Measurements from ENCODE around the gene GAREM1.

GAREM1 gene

DNA sequence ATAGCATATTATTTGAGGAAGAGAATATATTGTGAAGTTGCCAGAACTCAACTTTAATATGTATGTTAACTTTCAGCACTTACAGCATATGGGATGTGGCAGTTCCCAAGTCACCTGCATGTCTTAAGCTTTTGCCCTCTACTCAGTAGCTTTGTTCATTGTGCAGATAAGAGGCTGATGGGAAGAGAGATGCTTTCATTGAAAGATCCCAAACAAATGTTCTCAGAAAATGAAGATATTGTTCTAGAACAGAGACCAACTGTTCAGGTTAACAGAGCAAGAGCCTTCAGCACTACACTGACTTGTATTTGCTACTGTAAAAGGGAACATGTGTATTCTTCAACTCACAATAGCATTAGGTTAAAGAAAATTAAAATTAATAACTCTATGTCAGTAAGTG is 28.1 kb downstream of the GAREM1 start:
- H3K27me3 ChIP-seq (ENCODE audit: control insufficient read depth in 2 of 2, insufficient read depth in 2 of 2, low read length in 2 of 2): no peaks in the 10 kb centered on the region
- H3K4me1 ChIP-seq (ENCODE audit: control insufficient read depth in 2 of 2, insufficient read depth in 2 of 2, low read length in 2 of 2): no peaks in the 10 kb centered on the region
- H3K36me3 ChIP-seq (ENCODE audit: control insufficient read depth in 2 of 2, insufficient read depth in 2 of 2, low read length in 2 of 2): no peaks in the 10 kb centered on the region
- no peak overlapping the region for H3K27ac ChIP-seq (ENCODE audit: low read depth in 2 of 2, low read length in 2 of 2)
- no peak overlapping the region for H3K4me3 ChIP-seq (ENCODE audit: low read length in 2 of 2)
- H3K9ac ChIP-seq (ENCODE audit: low read depth in 1 of 2, low read length in 2 of 2): no peak overlapping the region
- H3K9me3 ChIP-seq (ENCODE audit: control insufficient read depth in 2 of 2, low read length in 2 of 2): no peaks in the 10 kb centered on the region

DNA sequence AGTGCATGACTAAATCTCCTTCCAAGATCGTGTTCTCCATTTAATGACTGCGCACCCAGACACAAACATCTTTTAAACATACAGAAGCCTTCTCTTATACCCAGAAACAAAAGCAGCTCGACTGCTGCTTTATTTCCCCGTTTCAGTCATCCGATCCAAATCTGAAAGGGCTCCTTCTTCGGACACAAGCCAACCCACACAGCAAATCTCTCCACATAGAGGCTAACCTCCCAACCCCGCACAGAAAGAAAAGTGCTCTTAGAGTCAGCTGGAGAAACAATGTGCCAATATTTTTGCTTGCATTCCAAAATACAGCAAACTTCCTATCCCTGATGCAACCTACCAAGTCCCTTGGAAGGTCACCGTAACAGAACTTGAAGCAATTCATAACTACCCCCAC is 29.1 kb downstream of the GAREM1 start:
- Histone ChIP-seq H3K9me3 (ENCODE audit: control insufficient read depth in 2 of 2, low read length in 2 of 2) (no peaks in the 10 kb centered on the region), H3K9ac (ENCODE audit: low read depth in 1 of 2, low read length in 2 of 2) (no peak overlapping the region), H3K36me3 (ENCODE audit: control insufficient read depth in 2 of 2, insufficient read depth in 2 of 2, low read length in 2 of 2) (no peaks in the 10 kb centered on the region), H3K4me1 (ENCODE audit: control insufficient read depth in 2 of 2, insufficient read depth in 2 of 2, low read length in 2 of 2) (no peaks in the 10 kb centered on the region), H3K4me3 (ENCODE audit: low read length in 2 of 2) (no peak overlapping the region), H3K27ac (ENCODE audit: low read depth in 2 of 2, low read length in 2 of 2) (no peak overlapping the region), H3K27me3 (ENCODE audit: control insufficient read depth in 2 of 2, insufficient read depth in 2 of 2, low read length in 2 of 2) (no peaks in the 10 kb centered on the region)

DNA sequence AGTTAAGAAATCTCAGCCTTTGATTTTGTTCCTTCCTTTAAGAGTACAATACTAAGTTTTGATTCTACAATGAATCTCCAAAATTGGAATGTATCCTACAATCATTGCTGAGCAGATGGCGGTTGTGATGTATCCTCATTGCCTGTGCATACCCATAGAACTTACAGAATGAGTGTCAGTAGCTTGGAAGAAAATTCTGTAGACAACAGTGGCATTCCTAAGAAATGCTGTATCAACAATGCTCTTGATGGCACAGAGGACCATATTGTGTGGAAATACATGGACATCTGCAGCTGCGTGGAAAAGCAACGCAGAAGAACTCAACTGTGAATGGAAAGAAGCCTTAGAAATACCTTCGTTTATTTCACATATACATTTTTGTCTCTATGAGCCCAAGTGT is 30.2 kb downstream of the GAREM1 start:
- Histone ChIP-seq H3K27ac (ENCODE audit: low read depth in 2 of 2, low read length in 2 of 2) (no peak overlapping the region), H3K9me3 (ENCODE audit: control insufficient read depth in 2 of 2, low read length in 2 of 2) (no peaks in the 10 kb centered on the region), H3K4me1 (ENCODE audit: control insufficient read depth in 2 of 2, insufficient read depth in 2 of 2, low read length in 2 of 2) (no peaks in the 10 kb centered on the region), H3K9ac (ENCODE audit: low read depth in 1 of 2, low read length in 2 of 2) (no peak overlapping the region), H3K27me3 (ENCODE audit: control insufficient read depth in 2 of 2, insufficient read depth in 2 of 2, low read length in 2 of 2) (no peaks in the 10 kb centered on the region), H3K36me3 (ENCODE audit: control insufficient read depth in 2 of 2, insufficient read depth in 2 of 2, low read length in 2 of 2) (no peaks in the 10 kb centered on the region), H3K4me3 (ENCODE audit: low read length in 2 of 2) (no peak overlapping the region)

DNA sequence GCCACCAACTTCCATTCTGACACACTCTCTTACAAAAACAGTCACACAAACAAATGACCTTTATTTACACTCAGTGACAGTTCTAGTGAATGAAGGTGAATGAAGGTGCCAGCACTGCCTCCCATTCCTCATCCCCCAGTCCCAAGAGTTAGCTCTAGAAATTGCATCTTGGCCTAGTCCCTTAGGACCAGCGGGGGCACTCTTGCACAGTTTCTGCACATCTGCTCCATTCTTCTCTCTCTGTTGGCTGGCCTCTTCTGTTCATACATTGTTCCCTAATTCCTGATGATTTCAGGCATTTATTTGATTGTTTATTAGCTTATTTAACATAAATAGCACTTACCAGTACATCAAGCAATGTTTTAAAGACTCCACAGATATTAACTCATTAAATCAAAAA is 30.9 kb downstream of the GAREM1 start:
- Histone ChIP-seq H3K27me3 (ENCODE audit: control insufficient read depth in 2 of 2, insufficient read depth in 2 of 2, low read length in 2 of 2) (no peaks in the 10 kb centered on the region), H3K4me3 (ENCODE audit: low read length in 2 of 2) (no peak overlapping the region), H3K9me3 (ENCODE audit: control insufficient read depth in 2 of 2, low read length in 2 of 2) (no peaks in the 10 kb centered on the region), H3K9ac (ENCODE audit: low read depth in 1 of 2, low read length in 2 of 2) (no peak overlapping the region), H3K36me3 (ENCODE audit: control insufficient read depth in 2 of 2, insufficient read depth in 2 of 2, low read length in 2 of 2) (no peaks in the 10 kb centered on the region), H3K27ac (ENCODE audit: low read depth in 2 of 2, low read length in 2 of 2) (no peak overlapping the region), H3K4me1 (ENCODE audit: control insufficient read depth in 2 of 2, insufficient read depth in 2 of 2, low read length in 2 of 2) (no peaks in the 10 kb centered on the region)

DNA sequence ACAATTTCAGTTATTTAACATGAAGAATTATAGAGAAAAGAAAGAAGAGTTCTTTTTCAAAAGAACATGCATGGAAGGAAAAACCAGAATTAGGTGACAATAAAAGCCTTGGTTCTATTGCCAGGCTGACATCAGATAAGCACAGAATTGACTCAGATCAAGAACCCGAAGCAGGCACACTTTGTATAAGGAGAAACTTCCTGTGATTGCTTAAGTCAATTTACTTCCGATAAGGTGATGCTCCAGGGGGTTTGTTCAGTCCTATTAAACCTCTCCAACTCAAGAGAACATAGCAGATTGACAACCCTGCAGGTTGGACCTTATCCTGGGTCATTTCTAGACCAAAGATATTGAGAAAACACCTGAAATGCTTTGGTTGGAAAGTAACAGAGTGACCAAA is 31.4 kb downstream of the GAREM1 start:
- Histone ChIP-seq H3K4me1 (ENCODE audit: control insufficient read depth in 2 of 2, insufficient read depth in 2 of 2, low read length in 2 of 2) (no peaks in the 10 kb centered on the region), H3K9me3 (ENCODE audit: control insufficient read depth in 2 of 2, low read length in 2 of 2) (no peaks in the 10 kb centered on the region), H3K9ac (ENCODE audit: low read depth in 1 of 2, low read length in 2 of 2) (no peak overlapping the region), H3K27ac (ENCODE audit: low read depth in 2 of 2, low read length in 2 of 2) (no peak overlapping the region), H3K27me3 (ENCODE audit: control insufficient read depth in 2 of 2, insufficient read depth in 2 of 2, low read length in 2 of 2) (no peaks in the 10 kb centered on the region), H3K36me3 (ENCODE audit: control insufficient read depth in 2 of 2, insufficient read depth in 2 of 2, low read length in 2 of 2) (no peaks in the 10 kb centered on the region), H3K4me3 (ENCODE audit: low read length in 2 of 2) (no peak overlapping the region)

DNA sequence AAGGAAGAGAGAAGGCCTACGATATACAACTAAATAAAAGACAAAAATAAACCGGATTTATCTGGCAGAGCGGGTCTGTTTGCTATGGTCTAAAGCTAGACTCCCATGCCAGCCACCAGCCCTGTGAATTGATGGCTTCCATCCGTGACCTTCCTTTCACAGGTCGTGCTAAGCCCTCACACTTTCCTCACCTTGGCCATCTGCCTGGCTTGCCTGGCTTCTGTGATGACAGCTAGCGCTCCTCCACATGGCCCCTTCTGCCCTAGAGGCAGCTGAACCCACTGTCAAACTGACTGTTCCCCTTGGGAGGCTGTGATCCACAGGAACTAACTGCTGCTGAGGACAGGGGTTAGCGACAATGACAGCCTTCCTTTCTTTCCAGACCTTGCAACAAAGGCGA is 32.5 kb downstream of the GAREM1 start:
- H3K4me1 ChIP-seq (ENCODE audit: control insufficient read depth in 2 of 2, insufficient read depth in 2 of 2, low read length in 2 of 2): no peaks in the 10 kb centered on the region
- no peak overlapping the region for H3K4me3 ChIP-seq (ENCODE audit: low read length in 2 of 2)
- no peaks in the 10 kb centered on the region for H3K27me3 ChIP-seq (ENCODE audit: control insufficient read depth in 2 of 2, insufficient read depth in 2 of 2, low read length in 2 of 2)
- no peaks in the 10 kb centered on the region for H3K36me3 ChIP-seq (ENCODE audit: control insufficient read depth in 2 of 2, insufficient read depth in 2 of 2, low read length in 2 of 2)
- H3K9me3 ChIP-seq (ENCODE audit: control insufficient read depth in 2 of 2, low read length in 2 of 2): no peaks in the 10 kb centered on the region
- H3K9ac ChIP-seq (ENCODE audit: low read depth in 1 of 2, low read length in 2 of 2): no peak overlapping the region
- no peak overlapping the region for H3K27ac ChIP-seq (ENCODE audit: low read depth in 2 of 2, low read length in 2 of 2)

DNA sequence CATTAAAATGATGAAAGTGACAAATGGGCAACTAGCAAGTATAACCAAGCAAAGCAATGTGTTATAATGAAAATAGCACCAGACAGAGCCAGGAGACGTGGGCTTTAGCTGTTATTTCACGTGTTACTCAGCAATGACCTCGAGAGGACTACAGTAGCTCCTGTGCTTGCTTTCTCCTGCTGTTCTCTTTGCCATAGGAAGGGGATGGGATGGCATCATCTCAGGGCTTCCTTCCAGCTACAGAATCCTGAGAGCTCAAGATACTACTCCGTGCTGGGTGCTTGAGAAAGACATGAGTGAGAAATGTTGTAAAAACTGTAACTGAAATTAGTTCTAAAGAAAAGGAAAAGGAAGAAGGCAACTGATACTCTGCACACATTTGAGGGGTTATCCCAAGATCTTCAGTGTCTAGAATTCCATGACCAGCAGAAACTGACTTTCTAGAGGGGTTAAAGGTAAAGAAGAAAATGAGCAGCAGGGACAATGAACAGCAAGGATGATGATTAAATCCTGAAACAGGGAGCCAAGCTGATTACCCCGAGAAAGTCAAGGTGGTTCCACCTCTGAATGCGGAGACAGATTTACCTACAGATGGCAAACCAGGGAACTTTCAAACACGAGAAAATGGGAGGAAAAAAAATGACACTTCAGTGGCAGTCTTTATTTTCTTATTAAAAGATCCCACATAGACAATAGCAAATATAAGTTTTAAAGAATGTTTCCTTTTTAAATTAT is 33.4 kb downstream of the GAREM1 start:
- H3K27me3 ChIP-seq (ENCODE audit: control insufficient read depth in 2 of 2, insufficient read depth in 2 of 2, low read length in 2 of 2): no peaks in the 10 kb centered on the region
- no peaks in the 10 kb centered on the region for H3K4me1 ChIP-seq (ENCODE audit: control insufficient read depth in 2 of 2, insufficient read depth in 2 of 2, low read length in 2 of 2)
- no peak overlapping the region for H3K9ac ChIP-seq (ENCODE audit: low read depth in 1 of 2, low read length in 2 of 2)
- no peak overlapping the region for H3K4me3 ChIP-seq (ENCODE audit: low read length in 2 of 2)
- H3K36me3 ChIP-seq (ENCODE audit: control insufficient read depth in 2 of 2, insufficient read depth in 2 of 2, low read length in 2 of 2): no peaks in the 10 kb centered on the region
- no peaks in the 10 kb centered on the region for H3K9me3 ChIP-seq (ENCODE audit: control insufficient read depth in 2 of 2, low read length in 2 of 2)
- no peak overlapping the region for H3K27ac ChIP-seq (ENCODE audit: low read depth in 2 of 2, low read length in 2 of 2)

DNA sequence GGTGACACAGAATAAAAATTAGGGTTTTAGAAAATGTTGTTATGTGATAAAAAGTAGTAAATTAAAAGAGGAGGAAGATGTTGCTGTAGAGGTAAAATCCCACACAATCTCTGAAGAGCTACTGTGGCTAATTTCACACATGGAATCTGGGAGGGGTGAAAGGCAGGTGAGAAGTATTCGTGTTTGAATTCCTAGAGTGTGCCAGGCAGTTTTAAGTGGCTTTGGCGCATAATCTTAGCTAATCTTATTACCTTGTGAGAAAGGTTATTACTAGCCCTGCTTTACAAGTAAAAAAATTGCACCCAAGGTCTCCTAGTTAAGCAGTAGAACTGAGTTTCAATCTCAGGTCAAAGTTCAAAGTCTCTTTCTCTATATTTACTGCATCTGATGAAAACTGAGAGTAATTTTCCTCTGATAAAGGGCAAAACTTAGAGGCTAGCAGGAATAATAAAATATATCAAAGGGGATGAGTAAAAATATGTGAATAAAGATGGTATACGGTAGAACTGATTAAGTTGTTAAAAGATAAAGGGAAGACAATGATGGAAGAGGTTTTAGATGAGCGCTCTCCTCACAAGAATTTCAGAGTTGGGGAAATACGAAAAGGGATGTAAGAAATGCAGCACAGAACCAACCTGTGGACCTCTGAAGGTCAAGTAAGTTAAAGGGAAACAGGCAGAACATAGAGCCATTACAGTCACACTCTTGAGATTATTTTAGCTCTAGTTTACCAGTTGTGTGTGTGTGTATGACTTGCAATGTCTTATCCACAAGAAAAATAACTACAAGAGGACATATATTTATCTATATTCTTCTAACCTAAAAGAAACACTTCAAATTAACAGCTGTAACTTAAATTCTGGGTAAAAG is 34.8 kb downstream of the GAREM1 start:
- Histone ChIP-seq H3K27ac (ENCODE audit: low read depth in 2 of 2, low read length in 2 of 2) (no peak overlapping the region), H3K9ac (ENCODE audit: low read depth in 1 of 2, low read length in 2 of 2) (no peak overlapping the region), H3K27me3 (ENCODE audit: control insufficient read depth in 2 of 2, insufficient read depth in 2 of 2, low read length in 2 of 2) (no peaks in the 10 kb centered on the region), H3K9me3 (ENCODE audit: control insufficient read depth in 2 of 2, low read length in 2 of 2) (no peaks in the 10 kb centered on the region), H3K4me1 (ENCODE audit: control insufficient read depth in 2 of 2, insufficient read depth in 2 of 2, low read length in 2 of 2) (no peaks in the 10 kb centered on the region), H3K4me3 (ENCODE audit: low read length in 2 of 2) (no peak overlapping the region), H3K36me3 (ENCODE audit: control insufficient read depth in 2 of 2, insufficient read depth in 2 of 2, low read length in 2 of 2) (no peaks in the 10 kb centered on the region)

DNA sequence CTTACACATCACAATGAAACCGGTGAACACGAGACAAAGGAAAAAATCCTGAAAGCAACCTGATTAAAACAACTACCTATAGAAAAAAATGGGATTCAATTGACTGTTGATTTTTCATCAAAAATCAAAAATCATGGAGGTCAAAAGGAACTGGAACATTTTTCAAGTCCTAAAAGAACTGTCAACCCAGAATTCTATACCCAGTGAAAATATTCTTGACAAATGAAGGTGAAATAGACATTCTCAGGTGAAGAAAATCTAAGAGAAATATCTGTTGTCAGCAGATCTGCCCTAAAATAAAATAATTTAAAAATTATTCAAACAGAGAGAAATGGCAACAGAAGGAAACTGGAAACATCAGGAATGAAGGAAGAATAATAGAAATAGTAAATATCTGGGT is 38.9 kb downstream of the GAREM1 start:
- Histone ChIP-seq H3K4me1 (ENCODE audit: control insufficient read depth in 2 of 2, insufficient read depth in 2 of 2, low read length in 2 of 2) (no peaks in the 10 kb centered on the region), H3K9me3 (ENCODE audit: control insufficient read depth in 2 of 2, low read length in 2 of 2) (no peaks in the 10 kb centered on the region), H3K27ac (ENCODE audit: low read depth in 2 of 2, low read length in 2 of 2) (no peak overlapping the region), H3K4me3 (ENCODE audit: low read length in 2 of 2) (no peak overlapping the region), H3K9ac (ENCODE audit: low read depth in 1 of 2, low read length in 2 of 2) (no peak overlapping the region), H3K36me3 (ENCODE audit: control insufficient read depth in 2 of 2, insufficient read depth in 2 of 2, low read length in 2 of 2) (no peaks in the 10 kb centered on the region), H3K27me3 (ENCODE audit: control insufficient read depth in 2 of 2, insufficient read depth in 2 of 2, low read length in 2 of 2) (no peaks in the 10 kb centered on the region)

DNA sequence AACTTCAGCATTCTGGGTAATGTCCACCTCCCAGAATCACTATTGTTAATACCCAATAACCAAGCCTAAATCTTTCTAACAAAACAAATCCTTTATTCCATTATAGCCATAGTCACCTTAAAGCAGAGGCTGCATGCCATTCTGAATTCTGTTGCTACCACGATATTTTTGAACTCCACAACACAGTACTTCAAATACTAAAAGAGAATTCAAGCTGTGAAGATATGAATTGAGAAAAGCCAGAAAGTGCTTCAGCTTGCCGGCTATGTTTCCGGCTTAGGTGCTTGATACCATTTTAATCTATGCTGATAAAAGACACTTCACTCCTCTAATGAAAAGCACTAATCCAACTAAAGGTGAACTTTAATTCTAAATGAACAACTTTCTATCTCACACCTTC is 41.3 kb downstream of the GAREM1 start:
- Histone ChIP-seq H3K4me1 (ENCODE audit: control insufficient read depth in 2 of 2, insufficient read depth in 2 of 2, low read length in 2 of 2) (no peaks in the 10 kb centered on the region), H3K27ac (ENCODE audit: low read depth in 2 of 2, low read length in 2 of 2) (no peak overlapping the region), H3K27me3 (ENCODE audit: control insufficient read depth in 2 of 2, insufficient read depth in 2 of 2, low read length in 2 of 2) (no peaks in the 10 kb centered on the region), H3K36me3 (ENCODE audit: control insufficient read depth in 2 of 2, insufficient read depth in 2 of 2, low read length in 2 of 2) (no peaks in the 10 kb centered on the region), H3K4me3 (ENCODE audit: low read length in 2 of 2) (no peak overlapping the region), H3K9me3 (ENCODE audit: control insufficient read depth in 2 of 2, low read length in 2 of 2) (no peaks in the 10 kb centered on the region), H3K9ac (ENCODE audit: low read depth in 1 of 2, low read length in 2 of 2) (no peak overlapping the region)

Data from mucosa of rectum (tissue), 2 donors.